Measurements from ENCODE around the gene GFOD1.

GRCh38 chr6:13473768-13474165 is 13.6 kb downstream of the GFOD1 start:
- TF ChIP-seq EP300 (IDR thresholded peaks at IDR 0.05) (no peak), CTCF (IDR thresholded peaks at IDR 0.05) (no peak), POLR2A (IDR thresholded peaks at IDR 0.05) (no peak)

All from ovary (tissue), 3 donors.